Dendritic cell treated with granulocyte-macrophage colony-stimulating factor and Interleukin-4, amounts not matched to agents 40 ng/mL and 50 ng/mL, for 4 days (primary cell): ENCODE measurements around the gene POLR3GL.
A peak's percentile ranks its signal among the peaks of the same experiment; 100 is the strongest.

Experiments used
- H3K27ac Mint-ChIP-seq: one replicate; pipeline ENCODE4 v1.8.0; 2022; ENCODE audit warnings: mild to moderate bottlenecking, mixed read lengths
- H3K27me3 Mint-ChIP-seq: one replicate; pipeline ENCODE4 v1.8.0; 2022; ENCODE audit warnings: mild to moderate bottlenecking, mixed read lengths
- H3K36me3 Mint-ChIP-seq: one replicate; pipeline ENCODE4 v1.8.0; 2022; ENCODE audit warnings: low read depth, mixed read lengths
- H3K4me1 Mint-ChIP-seq: one replicate; pipeline ENCODE4 v1.8.0; 2022; ENCODE audit warnings: low read depth, mixed read lengths
- H3K4me3 Mint-ChIP-seq: one replicate; pipeline ENCODE4 v1.8.0; 2022; ENCODE audit warnings: mild to moderate bottlenecking, moderate library complexity, mixed read lengths
- H3K9me3 Mint-ChIP-seq: one replicate; pipeline ENCODE4 v1.8.0; 2022; ENCODE audit warnings: mixed read lengths
- intact Hi-C: fragments of 100-400 bp; cut with micrococcal nuclease; formaldehyde crosslinking; loops from one replicate; pipeline ENCODE4 v1.15.0; 2022

POLR3GL gene

GRCh38 chr1:145985502-145986439, 21.3 kb downstream of the POLR3GL start:
- peak overlapping the region; percentile 85 for H3K4me3 Mint-ChIP-seq
- intact Hi-C loops: loop anchor here (1.0 kb wide), 1 partner anchor 11 kb away; the partner anchor contains the start of gene TXNIP
- H3K36me3 Mint-ChIP-seq: no peaks in the 10 kb centered on the region
- peaks cover 48% of the 10 kb centered on the region for H3K4me1 Mint-ChIP-seq
- no peaks in the 10 kb centered on the region for H3K9me3 Mint-ChIP-seq
- H3K27me3 Mint-ChIP-seq: no peaks in the 10 kb centered on the region
- peak overlapping the region; percentile 95 for H3K27ac Mint-ChIP-seq

DNA sequence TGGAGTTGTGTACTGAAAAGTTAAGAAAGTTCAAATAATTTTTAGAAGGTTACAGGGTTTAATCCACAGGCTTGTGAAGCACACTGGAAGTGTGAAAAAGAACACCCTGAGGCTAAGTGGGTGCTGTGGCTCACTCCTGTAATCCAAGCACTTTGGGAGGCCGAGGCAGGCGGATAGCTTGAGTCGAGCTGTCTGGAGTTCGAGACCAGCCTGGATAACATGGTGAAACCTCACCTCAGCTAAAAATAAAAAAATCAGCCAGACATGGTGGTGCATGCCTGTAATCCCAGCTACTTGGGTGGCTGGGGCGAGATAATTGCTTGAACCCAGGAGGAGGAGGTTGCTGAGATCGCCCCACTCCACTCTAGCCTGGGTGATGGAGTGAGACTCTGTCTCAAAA, 22.1 kb downstream of the POLR3GL start:
- H3K9me3 Mint-ChIP-seq: no peaks in the 10 kb centered on the region
- H3K4me1 Mint-ChIP-seq: peaks cover 49% of the 10 kb centered on the region
- H3K4me3 Mint-ChIP-seq: no peak overlapping the region
- intact Hi-C loops: no loop called here
- H3K36me3 Mint-ChIP-seq: peaks cover 2% of the 10 kb centered on the region
- H3K27ac Mint-ChIP-seq: peak overlapping the region; percentile 95
- no peaks in the 10 kb centered on the region for H3K27me3 Mint-ChIP-seq

DNA sequence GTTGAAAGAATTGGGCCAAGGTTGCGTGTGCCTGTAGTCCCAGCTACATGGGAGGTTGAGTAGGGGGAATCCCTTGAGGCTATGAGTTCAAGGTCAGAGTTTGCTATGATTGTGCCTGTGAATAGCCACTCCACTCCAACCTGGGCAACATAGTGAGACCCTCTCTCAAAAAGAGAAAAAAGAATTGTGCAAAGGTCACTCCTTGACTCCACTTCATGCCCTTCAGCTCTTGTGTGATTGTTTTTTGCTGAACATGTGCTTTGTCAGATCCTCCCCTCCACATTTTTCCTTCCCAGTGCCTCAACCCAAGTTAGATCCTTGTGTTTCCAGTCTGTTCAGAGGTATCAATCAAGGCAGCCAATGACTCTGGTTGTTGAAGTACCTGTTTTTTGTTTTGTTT, 23.4 kb downstream of the POLR3GL start:
- Mint-ChIP-seq H3K4me1 (peaks cover 60% of the 10 kb centered on the region), H3K27me3 (no peaks in the 10 kb centered on the region), H3K4me3 (no peak overlapping the region), H3K36me3 (peaks cover 16% of the 10 kb centered on the region), H3K9me3 (no peaks in the 10 kb centered on the region), H3K27ac (peak overlapping the region; percentile 95)
- intact Hi-C loops: no loop called here

- Mint-ChIP-seq H3K27me3 (no peaks in the 10 kb centered on the region), H3K9me3 (no peaks in the 10 kb centered on the region), H3K36me3 (peaks cover 25% of the 10 kb centered on the region), H3K4me1 (peaks cover 65% of the 10 kb centered on the region), H3K4me3 (no peak overlapping the region), H3K27ac (peak overlapping the region; percentile 95)
- intact Hi-C loops: no loop called here
Observed at GRCh38 chr1:145988773-145989172, 24.3 kb downstream of the POLR3GL start.

DNA sequence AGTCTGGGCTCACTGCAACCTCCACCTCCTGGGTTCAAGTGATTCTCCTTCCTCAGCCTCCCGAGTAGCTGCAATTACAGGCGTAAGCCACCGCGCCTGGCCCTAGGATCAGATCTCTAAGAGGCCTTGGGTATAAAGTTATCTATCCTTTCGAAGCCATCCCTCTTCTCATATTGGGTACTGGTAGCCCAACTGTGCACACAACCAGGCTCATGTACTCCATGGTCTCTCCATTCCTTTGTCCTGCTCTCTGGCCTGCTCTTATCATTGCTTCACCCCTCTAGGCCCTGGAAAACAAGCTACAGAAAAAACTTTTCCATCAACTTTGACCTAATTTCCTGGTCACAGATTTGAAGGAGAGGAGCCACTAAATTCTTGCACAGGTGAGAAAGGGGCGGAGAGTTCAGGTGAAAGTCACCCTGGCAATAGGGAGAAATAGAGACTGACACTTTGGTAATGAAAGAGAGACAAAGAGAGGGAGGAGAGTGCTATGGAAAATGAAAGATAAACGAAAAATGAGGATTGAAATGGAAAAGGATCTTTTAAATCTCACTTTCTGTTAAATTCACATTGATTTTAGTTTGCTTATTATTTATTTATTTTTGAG, 25.9 kb downstream of the POLR3GL start:
- H3K27me3 Mint-ChIP-seq: no peaks in the 10 kb centered on the region
- peak overlapping the region; percentile 95 for H3K27ac Mint-ChIP-seq
- peak overlapping the region; percentile 13 for H3K4me3 Mint-ChIP-seq
- peaks cover 40% of the 10 kb centered on the region for H3K36me3 Mint-ChIP-seq
- no peaks in the 10 kb centered on the region for H3K9me3 Mint-ChIP-seq
- intact Hi-C loops: no loop called here
- peaks cover 54% of the 10 kb centered on the region for H3K4me1 Mint-ChIP-seq

- intact Hi-C loops: no loop called here
- H3K36me3 Mint-ChIP-seq: peaks cover 56% of the 10 kb centered on the region
- H3K27ac Mint-ChIP-seq: peak overlapping the region; percentile 95
- H3K27me3 Mint-ChIP-seq: no peaks in the 10 kb centered on the region
- H3K9me3 Mint-ChIP-seq: no peaks in the 10 kb centered on the region
- H3K4me3 Mint-ChIP-seq: peak overlapping the region; percentile 99
- peaks cover 42% of the 10 kb centered on the region for H3K4me1 Mint-ChIP-seq
Observed at GRCh38 chr1:145991735-145992412, 27.4 kb downstream of the POLR3GL start.

DNA sequence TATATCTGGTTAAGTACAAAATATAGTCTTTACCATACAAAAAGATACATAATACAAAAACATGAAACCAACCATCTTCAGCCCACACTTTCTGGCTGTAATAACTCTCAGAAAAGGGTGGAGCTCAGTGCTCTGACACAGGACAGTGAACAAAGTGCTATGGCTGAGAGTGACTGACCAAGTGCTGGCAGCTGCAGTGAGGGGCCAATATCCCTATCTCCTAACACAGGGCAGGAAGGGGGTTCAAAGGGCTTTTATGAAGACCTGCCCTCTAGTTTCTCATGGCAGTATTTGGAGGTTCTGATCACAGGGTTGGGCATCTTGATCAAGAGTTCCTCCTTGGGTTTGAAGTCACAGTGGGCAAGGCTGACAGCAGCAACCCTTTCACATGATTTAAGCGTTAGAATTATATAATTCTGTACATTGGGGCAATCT, 28.0 kb downstream of the POLR3GL start:
- peaks cover 46% of the 10 kb centered on the region for H3K4me1 Mint-ChIP-seq
- peaks cover 62% of the 10 kb centered on the region for H3K36me3 Mint-ChIP-seq
- H3K27me3 Mint-ChIP-seq: no peaks in the 10 kb centered on the region
- H3K4me3 Mint-ChIP-seq: peak overlapping the region; percentile 99
- no peaks in the 10 kb centered on the region for H3K9me3 Mint-ChIP-seq
- H3K27ac Mint-ChIP-seq: peak overlapping the region; percentile 95
- intact Hi-C loops: no loop called here

DNA sequence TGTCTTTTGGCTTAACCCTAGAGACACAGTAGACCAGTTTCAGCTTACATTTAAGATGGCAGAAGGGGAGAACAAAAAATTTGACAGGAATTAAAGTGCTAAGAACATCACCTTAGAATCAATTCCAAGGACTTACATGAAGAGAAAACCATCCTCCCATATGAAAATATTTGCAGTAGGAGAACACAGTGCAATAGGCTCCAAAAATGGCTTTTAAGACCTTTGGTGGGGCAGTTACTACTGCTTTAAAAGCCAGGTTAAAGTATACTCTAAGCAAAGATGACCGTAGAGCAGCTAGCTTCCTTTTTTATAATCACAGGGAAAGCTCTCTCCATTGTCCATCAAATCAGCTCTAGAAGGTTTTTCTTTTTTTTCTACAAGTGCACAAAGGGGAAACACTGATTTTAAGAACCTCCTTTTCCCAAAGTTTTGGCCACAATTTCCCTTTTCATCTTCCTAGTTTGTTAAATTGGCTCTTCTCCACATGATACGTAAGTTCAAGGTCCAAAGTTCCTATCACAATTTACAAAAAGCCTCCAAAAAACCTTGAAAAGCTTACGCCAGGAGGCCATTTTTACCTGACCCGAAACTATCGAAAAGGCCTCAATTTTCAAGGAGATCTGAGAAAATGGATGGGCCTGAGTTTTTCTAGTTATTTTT, 28.6 kb downstream of the POLR3GL start:
- peak overlapping the region; percentile 99 for H3K4me3 Mint-ChIP-seq
- peak overlapping the region; percentile 95 for H3K27ac Mint-ChIP-seq
- peaks cover 46% of the 10 kb centered on the region for H3K4me1 Mint-ChIP-seq
- no peaks in the 10 kb centered on the region for H3K9me3 Mint-ChIP-seq
- intact Hi-C loops: no loop called here
- no peaks in the 10 kb centered on the region for H3K27me3 Mint-ChIP-seq
- peaks cover 65% of the 10 kb centered on the region for H3K36me3 Mint-ChIP-seq

DNA sequence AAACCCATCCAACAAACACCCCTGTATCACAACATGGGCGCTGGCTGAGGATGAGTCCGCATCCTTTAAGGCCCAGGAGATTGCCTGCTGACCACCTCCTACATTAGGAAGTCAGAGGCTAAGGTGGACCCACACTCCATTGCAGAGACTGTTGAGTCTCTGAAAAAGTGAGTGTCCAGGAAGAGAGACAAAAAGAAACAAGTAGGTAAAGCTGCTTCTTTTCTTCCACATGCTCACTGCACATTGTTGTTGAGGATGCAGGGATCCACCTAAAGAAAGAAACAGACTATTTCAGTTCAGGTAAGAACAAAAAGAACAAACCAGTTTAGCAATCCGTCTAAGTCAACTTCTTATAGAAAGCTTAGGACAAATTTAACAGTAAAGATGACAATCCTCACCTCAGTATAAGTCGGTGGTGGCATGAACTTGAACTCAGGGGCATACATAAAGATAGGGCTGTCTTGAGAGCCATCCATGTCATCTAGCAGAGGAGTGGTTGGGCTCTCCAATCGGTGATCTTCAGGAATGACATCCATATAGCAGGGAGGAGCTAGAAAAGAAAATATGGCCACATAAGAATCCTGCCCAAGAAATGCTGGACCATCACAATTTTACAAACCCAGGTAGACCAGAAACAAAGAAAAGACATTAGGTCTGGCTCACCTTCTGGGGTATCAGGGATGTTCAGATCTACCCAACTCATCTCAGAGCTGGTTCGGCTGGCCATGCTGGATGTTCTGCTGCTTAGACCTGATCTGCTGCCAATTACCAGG, 29.3 kb downstream of the POLR3GL start:
- Mint-ChIP-seq H3K27me3 (no peaks in the 10 kb centered on the region), H3K4me3 (peak overlapping the region; percentile 99), H3K36me3 (peaks cover 65% of the 10 kb centered on the region), H3K4me1 (peaks cover 39% of the 10 kb centered on the region), H3K9me3 (no peaks in the 10 kb centered on the region), H3K27ac (peak overlapping the region; percentile 95)
- intact Hi-C loops: no loop called here

GRCh38 chr1:145994391-145995120, 30.1 kb downstream of the POLR3GL start:
- intact Hi-C loops: no loop called here
- Mint-ChIP-seq H3K4me1 (peaks cover 45% of the 10 kb centered on the region), H3K4me3 (peak overlapping the region; percentile 99), H3K27me3 (no peaks in the 10 kb centered on the region), H3K9me3 (no peaks in the 10 kb centered on the region), H3K36me3 (peaks cover 65% of the 10 kb centered on the region), H3K27ac (peak overlapping the region; percentile 95)

DNA sequence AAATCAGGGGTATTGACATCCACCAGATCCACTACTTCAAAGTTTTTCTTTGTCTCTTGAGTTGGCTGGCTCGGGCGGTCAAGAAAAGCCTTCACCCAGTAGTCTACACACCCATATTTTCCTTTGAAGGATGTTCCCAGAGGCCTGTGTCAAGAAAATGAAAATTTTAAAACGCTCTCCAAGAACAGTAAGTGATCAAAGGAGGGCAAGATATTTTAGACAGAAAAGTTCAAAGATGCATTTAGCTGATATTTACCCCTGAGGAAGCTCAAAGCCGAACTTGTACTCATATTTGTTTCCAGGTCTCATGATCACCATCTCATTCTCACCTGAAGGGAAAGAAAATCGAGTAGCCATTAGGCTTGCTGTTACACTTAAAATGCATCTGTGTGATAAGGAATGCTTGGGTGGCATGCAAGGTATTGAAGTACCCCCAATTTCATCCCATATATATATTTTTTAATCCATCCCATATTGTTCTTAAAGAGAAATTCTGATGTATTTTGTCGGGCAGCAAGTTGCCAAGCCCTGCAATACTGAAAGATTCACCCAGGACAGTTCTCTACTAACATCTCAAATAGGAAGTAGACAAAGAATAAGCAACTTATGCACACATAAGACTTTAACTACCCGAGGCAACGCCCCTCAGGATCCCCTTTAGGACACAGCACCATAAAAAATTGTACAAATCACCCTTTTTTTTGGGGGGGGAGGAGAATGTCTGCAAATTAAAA, 30.8 kb downstream of the POLR3GL start:
- intact Hi-C loops: no loop called here
- H3K27me3 Mint-ChIP-seq: no peaks in the 10 kb centered on the region
- peak overlapping the region; percentile 99 for H3K4me3 Mint-ChIP-seq
- H3K4me1 Mint-ChIP-seq: peaks cover 48% of the 10 kb centered on the region
- peak overlapping the region; percentile 95 for H3K27ac Mint-ChIP-seq
- no peaks in the 10 kb centered on the region for H3K9me3 Mint-ChIP-seq
- H3K36me3 Mint-ChIP-seq: peaks cover 65% of the 10 kb centered on the region

DNA sequence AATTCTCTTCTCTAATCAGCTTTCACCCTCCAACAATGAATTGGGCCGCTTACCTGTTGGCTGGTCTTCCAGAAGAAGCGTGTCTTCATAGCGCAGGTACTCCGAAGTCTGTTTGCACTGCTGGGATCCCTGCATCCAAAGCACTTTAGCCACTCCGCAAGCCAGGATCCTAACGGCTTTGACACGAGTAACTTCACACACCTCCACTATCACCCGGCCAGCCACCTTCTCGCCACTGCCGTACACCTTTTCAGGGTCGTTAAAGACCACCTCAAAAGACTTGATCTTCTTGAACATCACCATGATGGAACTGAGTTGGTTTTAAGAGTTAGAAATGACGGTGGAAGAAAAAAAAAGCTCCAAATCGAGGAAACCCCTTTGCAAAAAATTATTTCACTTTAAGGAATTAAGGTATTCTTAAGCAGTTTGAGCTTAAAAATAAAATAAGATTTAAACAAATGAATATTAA, 31.5 kb downstream of the POLR3GL start:
- H3K4me3 Mint-ChIP-seq: peak overlapping the region; percentile 99
- H3K27me3 Mint-ChIP-seq: no peaks in the 10 kb centered on the region

More for the DNA sequence above, 31.5 kb downstream of the POLR3GL start:
- H3K27ac Mint-ChIP-seq: peak overlapping the region; percentile 95
- H3K36me3 Mint-ChIP-seq: peaks cover 65% of the 10 kb centered on the region
- H3K4me1 Mint-ChIP-seq: peaks cover 44% of the 10 kb centered on the region
- no peaks in the 10 kb centered on the region for H3K9me3 Mint-ChIP-seq
- intact Hi-C loops: loop anchor here (1.0 kb wide), 2 partner anchors 11 to 17 kb away; no protein-coding TSS in a partner anchor
